Fibroblast of the aortic adventitia (primary cell): ENCODE measurements around the gene CDH20. TPM values are rescaled to one million over a fixed set of nuclear protein-coding genes. Genes with fewer than 3 reads are reported as not detected.

Experiments used
- DNase-seq: peaks from one replicate; pipeline ENCODE4 v3.0.0-alpha.2; 2010; ENCODE audit warnings: low read depth
- H3K4me3 ChIP-seq: 2 replicates; pipeline ENCODE4 v1.5.1; 2011; ENCODE audit warnings: low read depth, mild to moderate bottlenecking, control low read depth, low read length, moderate library complexity
- total RNA-seq: library from RNA; depleted of rRNA; stranded (reverse); fragments of >200 nt; gene quantifications from 2 replicates; pipeline ENCODE4 v1.2.3, GENCODE V29; 2012; ENCODE audit warnings: low replicate concordance
- TF ChIP-seq, protein P1 (sequence below): IDR thresholded peaks from 2 replicates; pipeline ENCODE4 v1.5.1; 2011; ENCODE audit warnings: mild to moderate bottlenecking, low read length, control low read depth, inconsistent platforms; ENCODE audit not compliant: insufficient read depth

CDH20 gene
- total RNA-seq, 1 donor: 0.09 TPM

DNA sequence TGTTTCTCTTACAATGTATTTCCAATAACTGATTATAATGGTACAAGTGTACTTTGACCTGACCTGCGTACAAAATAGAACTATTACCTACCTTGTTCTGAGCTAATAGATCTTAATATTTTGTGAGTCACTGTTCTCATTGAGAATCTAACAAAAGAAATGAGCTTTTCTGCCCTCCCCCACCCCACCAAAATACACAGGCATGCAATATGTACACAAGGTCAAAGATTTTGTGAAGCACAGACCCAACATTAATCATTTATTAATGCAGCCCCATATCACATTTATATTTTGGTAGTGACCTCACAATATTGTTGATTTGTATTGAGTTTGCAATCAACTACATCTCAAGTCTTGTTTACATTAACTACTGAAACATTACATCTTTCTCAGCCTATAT is 86.5 kb downstream of the CDH20 start:
- no peak overlapping the region for H3K4me3 ChIP-seq
- TF ChIP-seq, protein P1, sequence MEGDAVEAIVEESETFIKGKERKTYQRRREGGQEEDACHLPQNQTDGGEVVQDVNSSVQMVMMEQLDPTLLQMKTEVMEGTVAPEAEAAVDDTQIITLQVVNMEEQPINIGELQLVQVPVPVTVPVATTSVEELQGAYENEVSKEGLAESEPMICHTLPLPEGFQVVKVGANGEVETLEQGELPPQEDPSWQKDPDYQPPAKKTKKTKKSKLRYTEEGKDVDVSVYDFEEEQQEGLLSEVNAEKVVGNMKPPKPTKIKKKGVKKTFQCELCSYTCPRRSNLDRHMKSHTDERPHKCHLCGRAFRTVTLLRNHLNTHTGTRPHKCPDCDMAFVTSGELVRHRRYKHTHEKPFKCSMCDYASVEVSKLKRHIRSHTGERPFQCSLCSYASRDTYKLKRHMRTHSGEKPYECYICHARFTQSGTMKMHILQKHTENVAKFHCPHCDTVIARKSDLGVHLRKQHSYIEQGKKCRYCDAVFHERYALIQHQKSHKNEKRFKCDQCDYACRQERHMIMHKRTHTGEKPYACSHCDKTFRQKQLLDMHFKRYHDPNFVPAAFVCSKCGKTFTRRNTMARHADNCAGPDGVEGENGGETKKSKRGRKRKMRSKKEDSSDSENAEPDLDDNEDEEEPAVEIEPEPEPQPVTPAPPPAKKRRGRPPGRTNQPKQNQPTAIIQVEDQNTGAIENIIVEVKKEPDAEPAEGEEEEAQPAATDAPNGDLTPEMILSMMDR: no peak
- DNase-seq: no peak

DNA sequence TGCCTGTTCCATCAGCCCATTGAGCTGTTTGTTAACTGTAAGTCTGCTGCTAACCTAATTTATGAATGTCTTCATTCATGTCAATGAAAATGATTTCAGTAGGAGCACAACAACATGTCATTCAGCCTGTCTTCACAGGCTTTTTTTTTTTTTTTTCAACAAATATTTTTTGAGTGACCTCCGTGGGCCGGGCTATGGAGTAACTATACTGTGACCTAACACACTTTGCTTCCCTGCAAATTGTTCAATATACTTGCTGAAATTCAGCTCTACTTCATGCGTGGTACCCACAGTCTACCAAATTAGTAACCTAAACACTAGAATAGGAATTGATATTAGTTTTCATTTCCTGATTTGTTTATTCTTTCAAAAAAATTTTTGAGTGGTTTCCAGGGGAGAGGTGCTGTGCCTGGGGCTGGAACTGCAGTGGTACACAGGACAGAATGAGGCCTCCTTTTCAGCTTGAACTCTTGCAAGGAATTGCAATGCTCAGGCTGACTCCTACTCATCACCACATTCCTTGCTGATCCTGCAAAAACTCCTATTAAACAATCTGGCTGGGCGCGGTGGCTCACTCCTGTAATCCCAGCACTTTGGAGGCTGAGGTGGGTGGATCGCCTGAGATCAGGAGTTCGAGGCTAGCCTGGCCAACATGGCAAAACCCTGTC is 87.1 kb downstream of the CDH20 start:
- H3K4me3 ChIP-seq: no peak overlapping the region
- DNase-seq: no peak
- TF ChIP-seq, protein P1: no peak

DNA sequence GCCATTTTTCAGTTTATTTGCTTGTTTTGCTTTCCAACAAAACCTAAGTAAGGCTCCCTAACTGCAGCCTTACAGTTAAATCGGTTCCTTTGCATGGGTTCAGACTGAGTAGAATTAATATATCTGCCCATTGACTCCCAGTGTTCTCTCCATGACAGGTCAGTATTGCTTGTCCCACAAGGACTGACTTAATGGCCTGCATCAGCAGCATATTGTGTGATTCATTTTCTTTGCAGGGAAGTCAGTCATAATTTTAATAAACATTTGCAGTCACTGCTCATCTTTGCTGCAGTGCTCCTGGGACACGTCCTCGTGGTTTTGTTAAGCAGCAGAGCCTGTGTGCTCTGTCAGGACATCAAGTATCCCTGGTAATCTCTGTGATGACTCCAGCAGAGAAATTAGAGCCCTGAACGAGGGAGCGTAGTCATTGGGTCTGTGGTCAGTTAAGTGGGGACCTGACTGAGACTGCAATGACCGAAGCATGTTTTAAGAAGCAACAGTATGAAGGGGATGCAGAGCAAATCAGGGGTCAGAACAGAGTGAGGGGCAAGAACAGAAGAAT is 93.3 kb downstream of the CDH20 start:
- no peak for DNase-seq
- TF ChIP-seq, protein P1: no peak
- H3K4me3 ChIP-seq: no peak overlapping the region

DNA sequence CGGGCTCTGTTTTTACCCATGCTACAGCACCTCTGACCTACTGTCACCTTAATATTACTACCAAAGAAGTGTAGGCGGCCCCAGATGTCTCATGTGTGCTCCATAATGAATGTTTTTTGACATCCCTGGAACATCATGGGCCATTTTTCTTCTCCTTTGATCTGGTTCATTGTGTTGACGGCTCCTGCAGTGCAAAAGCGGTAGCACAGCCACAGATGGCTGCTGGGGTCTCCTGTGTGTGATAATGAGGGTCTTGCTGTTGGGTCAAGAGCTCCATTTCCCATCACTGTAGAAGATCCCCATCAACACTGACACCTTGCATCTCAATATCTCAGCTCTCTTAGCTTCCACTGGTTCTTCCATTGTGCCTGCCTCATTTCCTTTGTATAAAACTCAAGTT is 95.0 kb downstream of the CDH20 start:
- no peak overlapping the region for H3K4me3 ChIP-seq
- no peak for DNase-seq
- TF ChIP-seq, protein P1: no peak

DNA sequence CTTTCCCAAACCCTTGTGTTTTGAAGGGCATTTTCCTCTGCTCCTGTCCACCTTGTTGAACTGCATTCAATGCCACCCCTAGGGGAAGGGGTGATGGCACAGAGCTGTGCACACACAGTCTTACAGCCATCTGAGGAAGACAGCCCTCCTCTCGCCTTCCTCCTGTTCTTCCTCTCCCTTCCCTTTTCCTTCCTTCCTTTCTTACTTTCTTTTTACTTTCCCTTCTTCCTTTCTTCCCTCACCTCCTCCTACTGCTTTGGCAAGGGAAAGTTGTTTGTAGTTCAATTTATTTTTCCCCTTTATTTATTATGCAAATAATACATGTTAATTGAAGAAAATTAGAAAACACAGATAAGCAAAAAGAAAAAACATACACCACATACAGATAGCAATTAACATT is 99.4 kb downstream of the CDH20 start:
- DNase-seq: no peak
- TF ChIP-seq, protein P1: no peak
- H3K4me3 ChIP-seq: no peak overlapping the region

DNA sequence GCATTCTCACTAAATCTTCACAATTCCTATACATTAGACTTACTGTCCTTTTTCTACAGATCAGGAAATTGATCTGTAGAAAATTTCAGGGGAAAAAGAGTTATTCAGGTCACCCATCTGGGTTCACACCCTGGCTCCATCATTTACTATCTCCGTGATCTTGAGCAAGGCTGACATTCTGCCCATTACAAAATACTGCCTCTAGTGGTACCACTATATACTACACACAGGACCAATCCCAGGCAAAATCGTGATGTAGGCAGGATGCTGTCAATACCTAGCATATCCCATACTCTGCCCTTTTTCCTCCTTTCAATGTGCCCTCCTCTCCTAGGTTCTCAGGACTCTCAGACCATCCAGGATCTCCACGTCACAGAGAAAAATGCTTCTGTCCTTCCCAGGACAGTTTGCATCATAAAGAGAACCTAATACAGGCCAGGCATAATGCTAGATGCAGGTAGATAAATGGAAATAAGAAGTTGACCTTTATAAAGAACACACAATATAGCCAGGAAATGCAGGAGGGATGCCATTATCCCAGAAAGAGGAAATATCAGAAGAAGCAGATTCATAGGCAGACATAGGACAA is 101.9 kb downstream of the CDH20 start:
- TF ChIP-seq, protein P1: peak; percentile 38
- DNase-seq: peak; percentile 4
- no peak overlapping the region for H3K4me3 ChIP-seq
